T-helper 17 cell (primary cell): Measurements from ENCODE around the gene ZDHHC11. TPM values are rescaled to one million over a fixed set of nuclear protein-coding genes. Genes with fewer than 3 reads are reported as not detected.
"Not testable (repeated sequence)": the region's sequence is repeated elsewhere in the genome, so short reads cannot be mapped to it uniquely, and the experiment has no call there.

Experiments
- ATAC-seq: fragments of 150-1000 bp; cut with Tn5 transposase; 2 replicates; pipeline ENCODE4 v1.10.0; 2021; ENCODE audit warnings: mild to moderate bottlenecking, moderate library complexity
- DNase-seq, 3 donors: peaks; one replicate each; pipeline versions ENCODE4 v3.0.0 to v3.0.0-alpha.2; 2020 to 2021
- H3K9me3 ChIP-seq: one replicate; pipeline ENCODE4 v1.7.0; 2013; ENCODE audit warnings: low read length, mild to moderate bottlenecking; ENCODE audit not compliant: control insufficient read depth, poor library complexity, severe bottlenecking
- H3K27ac Mint-ChIP-seq: one replicate; pipeline ENCODE4 v1.8.0; 2022; ENCODE audit warnings: mild to moderate bottlenecking, moderate library complexity, mixed read lengths
- H3K27me3 Mint-ChIP-seq: one replicate; pipeline ENCODE4 v1.8.0; 2022; ENCODE audit warnings: mixed read lengths
- H3K36me3 Mint-ChIP-seq: one replicate; pipeline ENCODE4 v1.8.0; 2022; ENCODE audit warnings: low read depth, mixed read lengths
- H3K4me1 Mint-ChIP-seq: one replicate; pipeline ENCODE4 v1.8.0; 2022; ENCODE audit warnings: mild to moderate bottlenecking, mixed read lengths
- H3K4me3 Mint-ChIP-seq: one replicate; pipeline ENCODE4 v1.8.0; 2022; ENCODE audit warnings: mild to moderate bottlenecking, moderate library complexity, mixed read lengths
- total RNA-seq, 4 donors: library from RNA in 2 of 4; stranded (reverse) in 2 of 4; gene quantifications; one replicate each; pipeline ENCODE4 v1.2.3 and lab custom pipeline; 2022 to 2026

ZDHHC11 gene
- total RNA-seq, 2 donors from 2014 or later: 27.7 to 37.1 TPM

DNA sequence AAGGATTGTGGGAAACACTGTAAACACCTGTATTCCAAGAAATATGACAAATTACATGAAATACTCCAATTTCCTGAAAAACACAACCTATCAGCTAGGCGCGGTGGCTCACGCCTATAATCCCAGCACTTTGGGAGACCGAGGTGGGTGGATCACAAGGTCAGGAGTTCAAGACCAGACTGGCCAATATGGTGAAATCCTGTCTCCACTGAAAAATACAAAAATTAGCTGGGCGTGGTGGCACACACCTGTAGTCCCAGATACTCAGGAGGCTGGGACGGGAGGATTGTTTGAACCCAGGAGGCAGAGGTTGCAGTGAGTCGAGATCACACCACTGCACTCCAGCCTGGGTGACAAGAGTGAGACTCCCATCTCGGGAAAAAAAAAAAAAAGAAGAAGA, 87.8 kb downstream of the ZDHHC11 start:
- H3K9me3 ChIP-seq, DNase-seq, ATAC-seq, H3K4me3 Mint-ChIP-seq, H3K36me3 Mint-ChIP-seq, H3K27me3 Mint-ChIP-seq: not testable (repeated sequence)
- peaks cover 12% of the 10 kb centered on the region for H3K4me1 Mint-ChIP-seq
- peak overlapping the region; percentile 89 for H3K27ac Mint-ChIP-seq

DNA sequence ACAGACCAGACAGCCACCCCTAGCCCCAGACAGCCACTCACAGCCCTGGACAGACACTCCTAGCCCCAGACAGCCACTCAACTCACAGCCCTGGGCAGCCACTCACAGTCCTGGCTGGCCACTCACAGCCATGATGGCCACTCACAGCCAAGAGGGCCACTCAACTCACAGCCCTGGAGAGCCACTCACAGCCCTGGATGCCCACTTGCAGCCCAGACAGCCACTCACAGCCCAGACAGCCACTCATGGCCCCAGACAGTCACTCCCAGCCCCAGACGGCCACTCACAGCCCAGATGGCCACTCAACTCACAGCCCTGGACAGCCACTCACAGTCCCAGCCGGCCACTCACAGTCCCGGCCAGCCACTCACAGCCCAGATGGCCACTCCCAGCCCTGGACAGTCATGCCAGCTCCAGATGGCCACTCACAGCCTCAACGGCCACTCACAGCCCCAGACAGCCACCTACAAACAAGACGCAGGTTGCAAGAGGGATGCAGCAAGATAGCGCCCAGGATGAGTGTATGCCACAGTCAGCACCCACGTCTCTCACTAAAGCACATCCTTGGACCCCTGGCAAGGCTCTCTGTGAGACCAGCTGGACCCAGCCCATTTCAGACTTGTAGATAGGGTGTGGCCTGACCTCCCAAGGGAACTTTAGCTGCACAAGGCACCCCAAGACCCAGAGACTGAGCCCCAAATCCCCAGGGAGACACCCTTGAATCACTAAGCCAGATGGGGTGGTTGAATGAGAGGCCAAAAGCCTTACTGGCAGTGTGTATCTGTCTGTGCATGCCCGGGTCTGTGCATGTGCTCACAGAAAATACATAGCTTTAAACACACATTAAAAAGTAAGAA, 88.7 kb downstream of the ZDHHC11 start:
- Mint-ChIP-seq H3K36me3 (no peaks in the 10 kb centered on the region), H3K27me3 (no peaks in the 10 kb centered on the region), H3K27ac (peak overlapping the region; percentile 89), H3K4me3 (no peak overlapping the region), H3K4me1 (peaks cover 17% of the 10 kb centered on the region)
- DNase-seq (no peak), ATAC-seq (no peak)
- H3K9me3 ChIP-seq: no peaks in the 10 kb centered on the region

DNA sequence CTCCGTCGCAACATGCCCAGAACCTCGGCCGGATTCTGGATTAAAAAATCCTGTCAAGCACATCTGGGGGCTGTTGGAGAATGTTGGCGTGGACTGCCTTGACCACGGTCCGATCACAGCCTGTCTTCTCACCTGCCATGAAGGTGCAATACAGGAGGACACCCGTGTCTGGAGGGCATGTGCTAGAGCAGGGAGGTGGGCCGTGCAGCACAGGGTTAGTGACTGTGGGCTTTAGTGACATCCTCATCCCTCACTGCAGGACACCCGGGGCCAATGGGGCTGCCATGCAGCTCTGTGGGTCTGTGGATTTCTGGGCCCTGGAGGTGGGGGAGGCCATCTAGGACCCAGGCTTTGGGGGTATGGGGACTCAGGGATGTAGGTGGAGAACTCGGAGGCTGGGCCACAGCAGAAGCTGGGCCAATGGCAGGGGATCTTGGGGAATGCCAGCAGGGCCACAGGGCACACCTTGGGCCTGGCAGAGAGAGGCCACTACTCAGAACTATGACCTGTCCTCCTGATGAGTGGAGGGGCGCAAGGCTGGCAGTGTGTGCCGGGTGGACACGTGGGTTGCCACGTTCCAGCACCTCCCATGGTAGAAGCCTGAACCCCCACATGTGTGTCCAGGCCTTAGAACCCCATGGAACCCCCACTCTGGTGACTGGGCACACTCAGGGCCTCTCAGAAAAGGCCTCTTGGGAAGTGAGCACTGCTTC, 89.6 kb downstream of the ZDHHC11 start:
- H3K9me3 ChIP-seq: no peaks in the 10 kb centered on the region
- no peak for ATAC-seq
- H3K36me3 Mint-ChIP-seq: no peaks in the 10 kb centered on the region
- no peak for DNase-seq
- peak overlapping the region; percentile 15 for H3K4me3 Mint-ChIP-seq
- H3K27ac Mint-ChIP-seq: peak overlapping the region; percentile 89
- peaks cover 20% of the 10 kb centered on the region for H3K4me1 Mint-ChIP-seq
- no peaks in the 10 kb centered on the region for H3K27me3 Mint-ChIP-seq

DNA sequence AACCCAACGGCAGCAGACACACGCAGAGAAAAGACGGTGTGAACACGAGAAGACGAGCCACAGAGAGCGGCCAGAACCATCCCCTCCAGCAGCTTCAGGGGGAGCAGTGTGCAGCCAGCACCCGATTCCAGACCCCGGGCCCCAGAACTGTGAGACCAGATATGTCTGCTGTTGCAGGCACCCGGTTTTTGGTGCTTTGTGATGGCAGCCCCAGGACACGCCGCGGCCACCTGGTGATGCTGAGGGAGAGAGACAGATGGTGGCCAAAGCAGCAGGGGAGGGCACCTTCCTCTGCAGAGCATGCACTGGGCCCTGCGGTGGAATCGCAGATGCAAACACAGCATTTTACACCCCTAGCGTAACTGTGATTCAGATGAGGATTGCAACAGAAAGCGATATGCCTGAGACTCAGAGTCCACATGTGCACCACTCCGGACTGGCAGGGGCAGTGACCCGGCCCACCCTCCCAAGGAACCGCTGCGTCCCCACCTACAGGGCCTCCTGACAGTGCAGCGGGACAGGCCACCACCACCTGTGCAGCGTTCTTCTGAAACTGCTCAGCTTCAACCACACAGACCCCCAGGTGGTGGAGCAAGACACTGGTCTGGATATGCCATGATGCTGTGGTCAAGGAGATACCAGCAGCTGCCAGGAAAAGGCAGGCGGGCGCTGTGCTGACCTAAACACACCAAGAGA, 90.3 kb downstream of the ZDHHC11 start:
- no peaks in the 10 kb centered on the region for H3K36me3 Mint-ChIP-seq

DNA sequence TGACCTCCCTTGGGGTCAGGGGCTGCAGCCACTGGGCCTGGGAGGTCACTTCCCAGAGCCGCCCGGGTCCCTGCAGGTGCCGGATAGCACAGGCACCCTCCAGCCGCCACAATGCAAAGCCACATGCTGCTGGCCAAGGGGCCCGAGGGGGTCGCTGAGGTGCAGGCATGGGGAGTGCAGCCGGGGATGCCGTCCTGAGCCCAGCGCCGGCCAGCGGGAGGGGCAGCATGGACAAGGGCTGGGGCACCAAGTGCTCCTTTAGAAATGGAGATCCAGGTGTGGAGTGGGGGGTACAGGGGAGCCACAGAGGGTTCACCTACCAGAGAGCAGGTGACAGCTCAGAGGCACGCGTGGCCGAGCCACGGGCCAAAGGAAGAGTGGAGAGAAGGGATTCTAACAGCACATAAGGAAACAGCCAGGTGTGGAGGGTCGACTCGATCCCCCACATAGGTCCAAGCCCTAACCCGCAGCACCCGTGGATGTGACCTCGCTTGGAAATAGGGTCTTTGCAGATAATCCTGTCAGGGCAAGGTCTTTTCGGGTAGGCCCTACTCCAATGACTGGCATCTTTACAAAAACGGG, 90.9 kb downstream of the ZDHHC11 start:
- H3K4me3 Mint-ChIP-seq: peak overlapping the region; percentile 94
- peaks cover 21% of the 10 kb centered on the region for H3K4me1 Mint-ChIP-seq
- H3K9me3 ChIP-seq: no peaks in the 10 kb centered on the region
- no peaks in the 10 kb centered on the region for H3K27me3 Mint-ChIP-seq
- no peak for DNase-seq
- H3K36me3 Mint-ChIP-seq: no peaks in the 10 kb centered on the region
- no peak for ATAC-seq
- peak overlapping the region; percentile 99 for H3K27ac Mint-ChIP-seq

More for the DNA sequence above, 90.3 kb downstream of the ZDHHC11 start:
- H3K9me3 ChIP-seq: no peaks in the 10 kb centered on the region
- Mint-ChIP-seq H3K4me3 (no peak overlapping the region), H3K4me1 (peaks cover 21% of the 10 kb centered on the region), H3K27ac (peak overlapping the region; percentile 99), H3K27me3 (no peaks in the 10 kb centered on the region)
- DNase-seq (no peak), ATAC-seq (no peak)

DNA sequence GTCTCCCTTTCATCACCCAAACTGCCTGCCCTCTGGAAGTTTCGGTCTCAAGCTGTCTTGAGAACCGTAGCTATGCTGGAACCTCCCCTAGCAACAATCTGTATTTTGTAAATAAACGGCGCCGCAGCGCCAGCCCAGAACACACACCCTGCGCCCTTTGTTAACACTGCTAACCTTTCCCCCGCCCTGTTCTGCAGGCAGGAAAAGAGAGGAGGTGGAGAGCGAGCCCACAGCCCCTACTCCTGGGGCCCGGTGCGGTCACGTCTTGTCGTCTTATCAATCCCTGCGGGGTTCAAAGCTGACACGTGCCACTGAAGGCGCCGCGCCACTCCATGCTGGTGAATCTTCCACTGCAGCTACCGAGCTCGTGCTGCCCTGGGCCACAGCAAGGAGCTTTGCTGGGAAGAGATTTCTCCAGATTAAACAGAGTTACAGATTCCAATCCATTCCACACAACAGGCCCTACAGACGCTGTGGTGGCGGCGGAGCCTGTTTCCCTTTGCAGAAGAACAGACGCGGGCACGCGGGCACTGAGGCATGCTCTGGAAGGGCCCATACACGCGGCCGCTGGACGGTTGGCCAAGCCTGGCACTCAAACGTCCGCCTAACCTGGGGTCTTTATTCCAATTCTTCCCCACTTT, 91.6 kb downstream of the ZDHHC11 start:
- Mint-ChIP-seq H3K27me3 (no peaks in the 10 kb centered on the region), H3K27ac (peak overlapping the region; percentile 99), H3K4me1 (peaks cover 23% of the 10 kb centered on the region), H3K36me3 (no peaks in the 10 kb centered on the region), H3K4me3 (peak overlapping the region; percentile 94)
- no peaks in the 10 kb centered on the region for H3K9me3 ChIP-seq
- ATAC-seq (peak; percentile 89), DNase-seq (peak; percentile 59 to 76 (median 68))

DNA sequence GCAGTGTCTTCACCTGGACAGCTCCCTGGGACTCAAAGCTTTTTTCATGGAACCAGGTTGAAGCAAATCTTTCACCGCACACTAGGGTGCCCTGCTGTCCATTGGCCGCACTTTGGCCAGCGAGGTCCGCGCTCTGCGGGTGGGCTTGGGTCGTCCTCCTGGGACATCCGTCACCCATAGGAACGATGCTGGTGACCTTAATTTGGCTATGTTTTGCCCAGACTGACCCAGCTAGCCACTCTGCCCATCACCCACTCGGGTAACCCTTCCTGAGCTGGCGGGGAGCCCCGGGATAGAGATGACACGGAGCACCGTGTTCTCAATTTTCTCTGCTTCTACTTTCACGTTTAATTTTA, 92.1 kb downstream of the ZDHHC11 start:
- no peak for ATAC-seq
- DNase-seq: no peak
- H3K4me3 Mint-ChIP-seq: peak overlapping the region; percentile 94

DNA sequence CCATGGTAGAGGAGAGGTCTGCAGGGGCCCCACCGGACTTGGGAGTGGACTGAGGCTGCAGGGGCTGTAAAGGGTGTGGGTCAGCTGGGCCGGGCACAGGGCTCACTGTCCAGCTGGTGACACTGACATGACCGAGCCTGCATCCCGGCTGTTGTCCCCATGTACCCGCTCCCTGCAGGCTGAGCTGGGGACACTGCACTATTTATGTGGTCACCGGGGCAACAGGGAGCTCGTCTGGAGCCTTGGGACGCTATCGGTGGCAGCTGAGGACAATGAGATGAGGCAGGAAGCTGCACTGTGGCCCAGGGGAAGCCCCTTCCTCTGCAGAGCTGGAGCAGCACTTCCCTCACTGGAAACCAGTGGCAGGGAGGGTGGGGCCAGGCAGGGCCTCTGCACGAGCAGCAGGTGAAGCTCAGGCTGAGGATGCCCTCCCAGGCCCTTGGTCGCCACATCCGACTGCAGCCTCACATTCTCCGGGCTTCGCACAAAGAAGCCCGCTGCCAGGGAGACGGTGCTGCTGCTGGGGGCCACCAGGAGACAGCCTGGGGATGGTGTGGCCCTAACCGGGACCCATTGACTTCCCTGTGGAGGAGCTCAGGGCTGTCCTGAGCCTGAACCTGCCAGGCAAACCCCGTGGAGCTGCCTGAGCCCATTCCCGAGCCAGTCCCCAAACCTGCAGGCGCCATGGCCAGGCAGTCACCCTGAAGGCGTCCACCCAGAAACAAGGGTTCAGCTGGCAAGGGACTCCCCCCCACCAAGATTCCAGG, 92.7 kb downstream of the ZDHHC11 start:
- Mint-ChIP-seq H3K4me3 (peak overlapping the region; percentile 94), H3K27me3 (no peaks in the 10 kb centered on the region), H3K4me1 (peaks cover 26% of the 10 kb centered on the region), H3K36me3 (no peaks in the 10 kb centered on the region), H3K27ac (peak overlapping the region; percentile 99)
- ATAC-seq: peak; percentile 33
- peak in 2 of 3 donors; percentile 42 to 52 for DNase-seq
- no peaks in the 10 kb centered on the region for H3K9me3 ChIP-seq

More for the DNA sequence above, 92.1 kb downstream of the ZDHHC11 start:
- Mint-ChIP-seq H3K36me3 (no peaks in the 10 kb centered on the region), H3K27ac (peak overlapping the region; percentile 99), H3K4me1 (peaks cover 26% of the 10 kb centered on the region), H3K27me3 (no peaks in the 10 kb centered on the region)
- H3K9me3 ChIP-seq: no peaks in the 10 kb centered on the region

DNA sequence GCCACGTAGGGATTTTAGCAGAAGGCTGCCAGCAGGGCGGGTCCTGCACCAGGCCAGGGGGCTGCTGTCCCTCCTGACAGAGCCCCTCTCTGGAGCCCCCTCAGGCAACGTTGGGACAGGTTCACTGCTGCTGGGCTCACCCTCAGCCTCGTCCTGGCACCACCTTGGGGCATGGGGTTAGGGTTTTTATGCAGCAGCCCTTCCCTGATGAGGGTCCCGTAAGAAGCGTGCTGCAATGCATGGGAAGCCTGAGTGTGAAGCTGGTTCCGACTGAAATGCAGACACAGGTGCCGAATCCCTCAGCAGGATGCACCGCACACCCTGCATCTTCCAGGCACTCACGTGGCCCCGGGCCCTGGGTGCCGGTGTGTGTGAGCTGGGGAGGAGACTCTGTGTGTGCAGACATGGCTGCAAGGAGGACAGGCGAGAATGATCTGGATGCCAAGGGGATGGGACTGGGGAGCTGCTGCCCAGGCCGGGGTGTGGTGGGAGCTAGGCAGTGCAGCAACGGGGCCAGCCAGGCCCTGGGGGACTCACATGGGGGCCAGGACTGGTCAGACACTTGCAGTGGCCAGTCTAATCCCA, 93.3 kb downstream of the ZDHHC11 start:
- Mint-ChIP-seq H3K27ac (peak overlapping the region; percentile 99), H3K27me3 (no peaks in the 10 kb centered on the region), H3K4me3 (peak overlapping the region; percentile 94), H3K4me1 (peaks cover 26% of the 10 kb centered on the region), H3K36me3 (no peaks in the 10 kb centered on the region)
- no peaks in the 10 kb centered on the region for H3K9me3 ChIP-seq
- no peak for DNase-seq
- no peak for ATAC-seq

DNA sequence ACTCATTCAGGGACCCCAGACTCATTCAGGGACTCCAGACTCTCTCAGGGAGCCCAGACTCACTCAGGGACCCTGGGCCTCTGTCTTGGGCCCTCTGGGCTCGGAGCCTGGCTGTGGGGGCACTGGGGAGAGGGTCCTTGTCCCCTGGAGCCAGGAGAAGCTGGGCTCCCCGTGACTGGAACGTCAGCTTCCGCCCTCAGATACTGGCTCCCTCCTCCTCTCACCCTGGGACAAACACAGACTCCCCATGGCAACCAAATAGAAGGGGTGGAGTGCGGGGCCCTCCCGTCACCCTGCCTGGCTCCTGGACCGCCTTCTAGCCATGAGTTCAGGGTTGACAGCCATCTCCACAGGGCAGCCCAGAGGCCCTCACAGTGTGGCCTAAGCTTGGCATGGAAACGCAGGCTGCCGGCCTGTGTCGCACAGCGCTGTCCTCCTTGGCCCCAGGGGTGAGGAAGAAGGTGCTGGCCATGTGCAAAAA, 93.9 kb downstream of the ZDHHC11 start:
- H3K4me3 Mint-ChIP-seq: peak overlapping the region; percentile 66
- DNase-seq (peak in 1 of 3 donors; percentile 36), ATAC-seq (peak; percentile 39)
- no peaks in the 10 kb centered on the region for H3K27me3 Mint-ChIP-seq
- H3K4me1 Mint-ChIP-seq: peaks cover 26% of the 10 kb centered on the region
- H3K36me3 Mint-ChIP-seq: no peaks in the 10 kb centered on the region
- H3K27ac Mint-ChIP-seq: peak overlapping the region; percentile 99
- no peaks in the 10 kb centered on the region for H3K9me3 ChIP-seq

DNA sequence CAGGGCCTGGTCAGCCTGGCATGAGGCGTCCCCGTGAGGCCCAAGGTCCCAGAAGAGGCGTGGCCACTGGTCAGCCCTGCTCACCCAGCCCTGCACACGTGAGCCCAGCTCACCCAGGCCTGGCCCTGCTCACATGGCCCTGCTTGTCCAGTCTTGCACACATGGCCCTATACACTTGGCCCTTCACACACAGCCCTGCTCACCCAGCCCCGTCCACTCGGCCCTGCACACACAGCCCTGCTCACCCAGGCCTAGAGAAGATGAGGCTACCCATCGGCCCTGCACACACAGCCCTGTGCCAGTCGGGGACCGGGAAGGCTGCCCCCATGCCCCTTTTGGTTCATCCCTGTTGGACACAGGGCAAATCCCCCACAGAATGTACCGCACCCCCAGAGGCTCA, 94.6 kb downstream of the ZDHHC11 start:
- Mint-ChIP-seq H3K27me3 (no peaks in the 10 kb centered on the region), H3K27ac (peak overlapping the region; percentile 99), H3K36me3 (no peaks in the 10 kb centered on the region), H3K4me3 (no peak overlapping the region), H3K4me1 (peaks cover 26% of the 10 kb centered on the region)
- DNase-seq (no peak), ATAC-seq (no peak)
- H3K9me3 ChIP-seq: no peaks in the 10 kb centered on the region
